Right lobe of liver (tissue), 4 donors: Measurements from ENCODE around the gene ELN.

Experiments
- POLR2A ChIP-seq: fragments of 450-650 bp; IDR thresholded peaks from one replicate; pipeline ENCODE4 v1.6.1; 2017; ENCODE audit warnings: antibody characterized with exemption, mild to moderate bottlenecking
- TF ChIP-seq, protein P1 (sequence below), 4 donors: fragments of 200-600 bp in 3 of 4; fragments of 450-650 bp in 1 of 4; IDR thresholded peaks; one replicate each; pipeline versions ENCODE4 v1.5.1 to v1.8.0; 2016 to 2022; ENCODE audit warnings: antibody characterized with exemption in 4 of 4, mild to moderate bottlenecking in 2 of 4
- donor health status: DM: no; HTN: no; CAD: no.
- donor health status: DM: no; HTN: no; CAD: no.
- donor health status: DM: no; HTN: yes; CAD: no.

DNA sequence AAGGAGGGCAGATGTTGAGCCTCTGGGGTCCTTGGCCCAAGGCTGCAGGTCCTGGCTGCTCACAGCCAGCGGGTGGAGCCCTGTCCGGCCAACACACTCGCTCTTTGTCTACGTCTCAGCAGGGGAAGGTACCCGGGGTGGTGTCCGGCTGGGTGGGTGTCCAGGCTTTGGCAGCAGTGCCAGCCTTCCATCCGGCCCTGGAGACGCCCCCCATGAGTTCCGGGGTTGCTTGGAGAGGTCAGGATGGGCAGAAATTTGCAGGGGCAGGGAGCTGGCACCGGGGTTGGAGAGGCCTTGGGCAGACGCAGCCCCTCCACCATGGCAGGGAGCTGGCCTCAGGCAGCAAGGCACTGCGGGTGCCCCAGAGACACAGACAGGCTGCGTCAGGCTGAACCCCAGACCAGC lies 42.2 kb upstream of the ELN start:
- TF ChIP-seq, protein P1, sequence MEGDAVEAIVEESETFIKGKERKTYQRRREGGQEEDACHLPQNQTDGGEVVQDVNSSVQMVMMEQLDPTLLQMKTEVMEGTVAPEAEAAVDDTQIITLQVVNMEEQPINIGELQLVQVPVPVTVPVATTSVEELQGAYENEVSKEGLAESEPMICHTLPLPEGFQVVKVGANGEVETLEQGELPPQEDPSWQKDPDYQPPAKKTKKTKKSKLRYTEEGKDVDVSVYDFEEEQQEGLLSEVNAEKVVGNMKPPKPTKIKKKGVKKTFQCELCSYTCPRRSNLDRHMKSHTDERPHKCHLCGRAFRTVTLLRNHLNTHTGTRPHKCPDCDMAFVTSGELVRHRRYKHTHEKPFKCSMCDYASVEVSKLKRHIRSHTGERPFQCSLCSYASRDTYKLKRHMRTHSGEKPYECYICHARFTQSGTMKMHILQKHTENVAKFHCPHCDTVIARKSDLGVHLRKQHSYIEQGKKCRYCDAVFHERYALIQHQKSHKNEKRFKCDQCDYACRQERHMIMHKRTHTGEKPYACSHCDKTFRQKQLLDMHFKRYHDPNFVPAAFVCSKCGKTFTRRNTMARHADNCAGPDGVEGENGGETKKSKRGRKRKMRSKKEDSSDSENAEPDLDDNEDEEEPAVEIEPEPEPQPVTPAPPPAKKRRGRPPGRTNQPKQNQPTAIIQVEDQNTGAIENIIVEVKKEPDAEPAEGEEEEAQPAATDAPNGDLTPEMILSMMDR (IDR thresholded peaks at IDR 0.05), result no peak
- no peak for TF ChIP-seq POLR2A
